Measurements from ENCODE around the gene PROM1. TPM values are rescaled to one million over a fixed set of nuclear protein-coding genes. Genes with fewer than 3 reads are reported as not detected.

Gene PROM1
- total RNA-seq, 3 donors from 2014 or later = 0.64 to 106 (median 40.0) TPM

- intact Hi-C loops (cut with DNase I; ENCODE audit: low total_unique reads) = no loop called here
- TF ChIP-seq POLR2A (IDR thresholded peaks at IDR 0.05) = no peak
- TF ChIP-seq CTCF (IDR thresholded peaks at IDR 0.05) = no peak
- TF ChIP-seq POLR2AphosphoS5 (IDR thresholded peaks at IDR 0.05) = no peak
- Histone ChIP-seq H3K27me3 (no peaks in the 10 kb centered on the region), H3K4me1 (no peaks in the 10 kb centered on the region), H3K27ac (no peak overlapping the region), H3K4me3 (no peak overlapping the region), H3K36me3 (no peaks in the 10 kb centered on the region), H3K9me3 (no peaks in the 10 kb centered on the region)
- no peak for DNase-seq (ENCODE audit: low spot score in 2 of 2)
Observed at GRCh38 chr4:16048619-16049419, 35.0 kb downstream of the PROM1 start.

DNA sequence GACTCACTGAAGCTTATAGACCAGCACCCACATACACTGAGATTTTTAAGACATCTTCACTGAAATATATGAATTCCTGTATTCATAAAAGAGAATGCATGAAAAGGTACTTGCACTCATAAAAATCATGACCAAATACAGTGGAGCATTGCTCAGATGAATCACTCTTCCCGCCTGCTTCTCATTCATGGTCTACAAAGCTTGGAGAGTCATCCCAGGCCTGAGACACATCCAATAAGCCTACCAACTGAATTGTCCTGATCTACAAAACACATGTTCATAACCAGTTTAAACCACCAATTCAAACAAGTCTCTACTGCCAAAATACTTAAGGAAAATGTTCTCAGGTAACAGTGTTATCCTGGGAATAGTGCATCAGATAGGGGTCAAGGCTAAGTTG is 38.1 kb downstream of the PROM1 start:
- intact Hi-C loops (cut with DNase I; ENCODE audit: low total_unique reads) = no loop called here
- Histone ChIP-seq H3K4me3 (no peak overlapping the region), H3K4me1 (no peaks in the 10 kb centered on the region), H3K27me3 (no peaks in the 10 kb centered on the region), H3K36me3 (no peaks in the 10 kb centered on the region), H3K9me3 (no peaks in the 10 kb centered on the region), H3K27ac (no peak overlapping the region)
- no peak for DNase-seq (ENCODE audit: low spot score in 2 of 2)
- TF ChIP-seq POLR2AphosphoS5 (IDR thresholded peaks at IDR 0.05) (no peak), CTCF (IDR thresholded peaks at IDR 0.05) (no peak), POLR2A (IDR thresholded peaks at IDR 0.05) (no peak)

DNA sequence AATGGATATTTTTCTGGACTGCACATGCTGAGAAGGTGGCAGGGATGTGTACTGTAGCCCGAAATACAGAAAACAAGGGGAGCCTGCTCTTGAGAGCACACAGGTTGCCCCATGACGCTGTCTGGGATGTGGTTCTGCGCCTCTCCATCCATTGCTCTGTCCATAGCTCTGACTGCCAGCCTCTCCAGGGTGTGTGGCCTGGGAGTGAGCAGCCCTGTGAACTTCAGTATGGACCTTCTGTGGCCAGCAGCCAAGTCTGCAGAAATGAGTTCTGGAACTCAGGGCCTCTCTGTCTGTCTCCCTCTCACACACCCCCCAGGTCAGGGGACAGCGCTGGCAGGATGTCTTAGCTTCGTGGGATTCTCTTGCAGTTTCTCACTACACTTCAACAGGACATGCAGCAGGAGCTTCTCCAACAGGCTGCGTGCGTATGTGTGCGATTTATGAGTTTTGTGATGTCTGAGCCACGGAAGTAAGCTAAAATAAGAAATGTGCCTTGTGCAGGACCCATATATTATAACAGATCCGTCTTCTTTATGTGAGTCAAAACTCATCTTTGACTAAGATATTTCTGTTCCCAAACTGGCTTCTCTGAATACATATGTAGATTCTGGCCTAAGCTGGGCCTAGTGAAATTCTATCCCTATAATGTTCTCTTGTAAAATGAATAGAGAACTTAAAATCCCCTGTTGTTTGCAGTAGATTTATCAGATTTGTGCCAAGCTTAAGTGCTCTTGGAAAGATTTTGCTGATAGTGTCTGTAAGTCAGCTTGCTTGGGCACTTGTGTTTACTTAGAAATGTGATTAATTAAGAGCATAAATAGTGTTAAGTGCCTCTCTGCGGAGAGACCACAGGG is 40.0 kb downstream of the PROM1 start:
- TF ChIP-seq CTCF (IDR thresholded peaks at IDR 0.05) (no peak), POLR2AphosphoS5 (IDR thresholded peaks at IDR 0.05) (no peak)
- Histone ChIP-seq H3K27me3 (no peaks in the 10 kb centered on the region), H3K27ac (no peak overlapping the region), H3K4me3 (no peak overlapping the region), H3K4me1 (no peaks in the 10 kb centered on the region), H3K36me3 (no peaks in the 10 kb centered on the region), H3K9me3 (no peaks in the 10 kb centered on the region)
- DNase-seq (ENCODE audit: low spot score in 2 of 2) = no peak
- intact Hi-C loops (cut with DNase I; ENCODE audit: low total_unique reads) = no loop called here

GRCh38 chr4:16039139-16039538 is 44.7 kb downstream of the PROM1 start:
- Histone ChIP-seq H3K27ac (no peak overlapping the region), H3K27me3 (no peaks in the 10 kb centered on the region), H3K36me3 (no peaks in the 10 kb centered on the region), H3K4me3 (no peak overlapping the region), H3K4me1 (no peaks in the 10 kb centered on the region), H3K9me3 (no peaks in the 10 kb centered on the region)
- TF ChIP-seq POLR2AphosphoS5 (IDR thresholded peaks at IDR 0.05) (no peak), CTCF (IDR thresholded peaks at IDR 0.05) (no peak), POLR2A (IDR thresholded peaks at IDR 0.05) (no peak)
- no peak for DNase-seq (ENCODE audit: low spot score in 2 of 2)
- intact Hi-C loops (cut with DNase I; ENCODE audit: low total_unique reads) = no loop called here

GRCh38 chr4:16037901-16038300 is 45.9 kb downstream of the PROM1 start:
- Histone ChIP-seq H3K36me3 (no peaks in the 10 kb centered on the region), H3K27me3 (no peaks in the 10 kb centered on the region), H3K4me1 (no peaks in the 10 kb centered on the region), H3K27ac (no peak overlapping the region), H3K9me3 (no peaks in the 10 kb centered on the region), H3K4me3 (no peak overlapping the region)
- no peak for DNase-seq (ENCODE audit: low spot score in 2 of 2)
- no peak for TF ChIP-seq POLR2A (IDR thresholded peaks at IDR 0.05)
- no peak for TF ChIP-seq CTCF (IDR thresholded peaks at IDR 0.05)
- no peak for TF ChIP-seq POLR2AphosphoS5 (IDR thresholded peaks at IDR 0.05)
- intact Hi-C loops (cut with DNase I; ENCODE audit: low total_unique reads) = no loop called here
